SK-MEL-5 (cell line): ENCODE data around the gene KSR1. TPM values are rescaled to one million over a fixed set of nuclear protein-coding genes. Genes with fewer than 3 reads are reported as not detected.
A peak's percentile ranks its signal among the peaks of the same experiment; 100 is the strongest.
"Not testable (repeated sequence)": the region's sequence is repeated elsewhere in the genome, so short reads cannot be mapped to it uniquely, and the experiment has no call there.

Experiments used
- DNase-seq: peaks from one replicate; pipeline ENCODE4 v3.0.0-alpha.2; 2016; ENCODE audit warnings: low read depth, low spot score
- in situ Hi-C: cut with HindIII; loops from 2 replicates; pipeline ENCODE4 v1.10.0; 2016; ENCODE audit warnings: low sequenced_read_pairs, high pct_unique_total_duplicates, low pct_unique_long_range_greater_than_20kb
- total RNA-seq: library from RNA; depleted of rRNA; stranded (reverse); fragments of >200 nt; shearing (Covaris generic); gene quantifications from 2 replicates; pipeline ENCODE4 v1.2.3, GENCODE V29; 2014

The KSR1 gene
- total RNA-seq, 1 experiment from 2014 or later: 4.4 TPM

DNA sequence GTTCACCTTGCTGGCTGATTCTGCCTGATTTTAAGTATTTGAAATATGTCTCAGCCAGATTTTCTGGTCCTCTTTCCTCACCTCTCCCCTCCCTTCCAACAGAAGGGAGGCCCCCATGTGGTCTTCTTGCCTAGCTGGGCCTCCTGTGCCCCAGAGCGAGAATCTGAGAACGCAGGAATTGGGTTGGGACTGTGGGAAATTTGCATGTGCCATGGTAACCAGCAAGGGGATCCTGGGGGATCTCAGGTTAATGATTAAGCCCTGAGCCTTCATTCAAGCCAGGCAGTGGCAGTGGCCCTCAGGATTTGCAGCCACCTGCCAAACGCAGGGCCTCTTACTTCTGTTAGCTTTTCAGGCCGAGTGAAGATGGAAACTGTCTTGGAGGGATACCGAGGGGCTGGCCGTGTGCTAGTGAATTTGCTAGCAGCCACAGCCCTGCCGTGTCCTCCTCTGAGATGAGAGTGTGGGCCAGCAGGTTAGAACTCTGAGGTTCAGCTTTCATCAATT is 40.2 kb downstream of the KSR1 start:
- in situ Hi-C loops: no loop called here
- no peak for DNase-seq

DNA sequence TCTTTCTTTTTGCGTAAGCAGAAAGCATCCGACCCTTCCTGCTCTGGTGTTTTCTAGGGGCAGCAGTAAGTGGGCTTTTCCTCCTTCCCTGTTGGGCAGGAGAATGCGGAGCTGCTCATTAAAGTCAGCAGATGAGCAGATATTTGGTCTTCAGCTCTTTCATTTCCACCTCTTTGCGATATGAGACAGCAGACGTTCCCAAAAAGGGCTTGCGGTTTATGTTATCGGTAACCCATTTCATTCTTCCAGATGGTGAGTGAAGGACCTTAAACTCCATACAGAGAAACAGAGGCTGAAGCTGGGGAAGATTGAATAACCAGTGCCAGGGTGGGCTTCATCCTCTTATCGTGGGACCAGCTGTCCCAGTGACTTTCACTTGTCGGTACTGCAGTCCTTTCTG is 40.7 kb downstream of the KSR1 start:
- in situ Hi-C loops: no loop called here
- DNase-seq: no peak

DNA sequence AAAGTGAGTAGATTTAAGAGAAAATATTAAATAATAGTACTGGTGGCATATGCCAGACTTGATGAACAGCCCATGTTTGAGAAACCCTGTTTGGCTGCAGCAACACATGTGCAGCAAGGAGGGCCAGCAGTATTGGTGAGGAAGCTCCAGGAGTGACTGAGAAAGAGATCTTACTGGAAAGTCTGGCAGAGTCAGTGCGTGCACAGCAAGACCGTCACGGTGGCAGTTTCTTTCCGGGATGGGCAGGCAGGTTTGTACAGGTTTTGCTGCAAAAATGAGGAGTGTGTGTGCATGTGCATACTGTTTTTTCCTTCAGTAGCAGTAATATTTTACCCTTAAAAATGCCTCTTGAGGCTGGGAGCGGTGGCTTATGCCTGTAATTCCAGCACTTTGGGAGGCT is 41.4 kb downstream of the KSR1 start:
- DNase-seq: no peak
- in situ Hi-C loops: no loop called here

DNA sequence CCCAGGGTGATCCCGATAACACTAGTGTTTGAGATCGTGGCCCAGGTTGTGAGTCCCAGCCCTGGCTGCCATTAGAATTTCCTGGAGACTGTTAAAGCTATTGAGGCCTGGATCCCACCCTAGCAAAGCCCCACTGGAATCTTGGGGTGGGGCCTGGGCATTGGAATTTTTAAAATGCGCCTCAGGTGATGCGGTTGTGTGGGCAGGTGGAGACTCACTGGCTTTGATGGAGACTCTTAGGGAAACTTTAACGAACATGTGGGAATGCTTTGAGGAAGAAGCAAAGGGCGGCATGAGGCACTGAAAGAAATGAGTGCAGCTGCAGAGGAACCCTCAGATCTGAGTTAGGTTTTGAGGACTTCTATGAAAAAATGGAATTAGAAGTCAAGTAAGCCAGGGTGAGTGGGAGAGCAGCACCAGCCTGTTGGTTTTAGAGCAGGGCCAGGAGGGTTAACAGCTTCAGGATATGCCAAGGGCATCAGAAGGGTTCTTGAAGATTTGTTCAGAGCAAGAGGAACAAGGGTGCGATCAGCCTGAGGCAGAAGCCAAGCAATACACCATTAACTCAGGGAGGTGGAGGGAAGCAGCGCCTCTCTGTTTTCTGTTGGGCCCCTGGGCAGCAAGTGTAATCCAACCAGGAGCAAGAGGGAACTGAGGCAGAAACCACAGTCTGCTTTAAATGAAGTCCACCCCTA is 42.5 kb downstream of the KSR1 start:
- no peak for DNase-seq
- in situ Hi-C loops: no loop called here

DNA sequence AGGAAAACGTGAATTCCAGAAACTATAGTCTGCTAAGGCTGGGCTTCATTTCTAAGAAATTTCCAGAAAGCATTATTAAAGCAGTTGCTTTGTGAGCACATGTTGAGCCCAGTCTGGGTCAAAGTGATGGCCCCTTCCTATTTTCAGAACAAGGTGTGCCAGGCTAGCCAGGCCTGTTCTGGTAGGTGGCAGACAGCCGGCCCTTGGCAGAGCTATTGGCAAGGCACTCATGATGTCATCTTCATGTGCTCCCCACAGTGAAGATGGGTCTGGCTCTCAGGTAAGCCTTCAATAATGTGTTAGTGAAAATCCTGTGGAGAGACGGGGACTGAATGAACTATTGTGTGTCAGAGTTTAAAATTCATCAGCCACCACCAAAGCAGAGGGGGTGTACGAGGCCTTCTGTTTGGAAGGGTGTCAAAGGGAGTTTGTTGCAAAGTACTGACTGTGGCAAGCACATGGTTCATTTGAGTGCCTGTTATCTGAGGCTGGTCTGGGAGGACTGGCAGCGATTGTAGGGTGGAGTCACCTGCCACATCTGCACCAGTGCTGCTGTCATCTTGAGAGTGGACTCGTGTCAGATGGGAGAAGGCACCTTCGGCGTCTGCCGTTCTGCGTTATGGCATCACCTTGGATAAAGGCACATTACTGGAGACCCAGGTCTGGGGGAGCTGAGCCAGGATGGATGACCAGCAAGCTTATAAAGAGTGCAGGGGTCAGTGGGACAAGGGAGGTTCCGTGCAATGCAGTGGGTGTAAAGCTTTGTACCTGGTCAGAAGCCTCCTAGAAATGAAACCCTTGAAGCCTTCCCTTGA is 43.4 kb downstream of the KSR1 start:
- no peak for DNase-seq
- in situ Hi-C loops: no loop called here

DNA sequence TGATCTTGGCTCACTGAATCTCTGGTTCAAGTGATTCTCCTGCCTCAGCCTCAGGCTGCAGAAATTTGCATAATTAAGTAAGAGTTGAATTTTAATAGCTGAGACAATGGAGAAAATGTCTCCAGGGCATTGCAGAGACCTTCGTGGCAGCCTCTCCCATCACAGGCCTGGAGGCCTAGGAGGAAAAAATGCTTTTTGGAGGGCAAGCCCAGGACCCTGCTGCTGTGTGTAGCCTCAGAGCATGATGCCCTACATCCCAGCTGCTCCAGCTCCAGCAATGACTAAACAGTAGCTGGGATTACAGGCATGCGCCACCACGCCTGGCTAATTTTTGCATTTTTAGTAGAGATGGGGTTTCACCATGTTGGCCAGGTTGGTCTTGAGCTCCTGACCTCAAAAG is 45.1 kb downstream of the KSR1 start:
- in situ Hi-C loops, DNase-seq: not testable (repeated sequence)

DNA sequence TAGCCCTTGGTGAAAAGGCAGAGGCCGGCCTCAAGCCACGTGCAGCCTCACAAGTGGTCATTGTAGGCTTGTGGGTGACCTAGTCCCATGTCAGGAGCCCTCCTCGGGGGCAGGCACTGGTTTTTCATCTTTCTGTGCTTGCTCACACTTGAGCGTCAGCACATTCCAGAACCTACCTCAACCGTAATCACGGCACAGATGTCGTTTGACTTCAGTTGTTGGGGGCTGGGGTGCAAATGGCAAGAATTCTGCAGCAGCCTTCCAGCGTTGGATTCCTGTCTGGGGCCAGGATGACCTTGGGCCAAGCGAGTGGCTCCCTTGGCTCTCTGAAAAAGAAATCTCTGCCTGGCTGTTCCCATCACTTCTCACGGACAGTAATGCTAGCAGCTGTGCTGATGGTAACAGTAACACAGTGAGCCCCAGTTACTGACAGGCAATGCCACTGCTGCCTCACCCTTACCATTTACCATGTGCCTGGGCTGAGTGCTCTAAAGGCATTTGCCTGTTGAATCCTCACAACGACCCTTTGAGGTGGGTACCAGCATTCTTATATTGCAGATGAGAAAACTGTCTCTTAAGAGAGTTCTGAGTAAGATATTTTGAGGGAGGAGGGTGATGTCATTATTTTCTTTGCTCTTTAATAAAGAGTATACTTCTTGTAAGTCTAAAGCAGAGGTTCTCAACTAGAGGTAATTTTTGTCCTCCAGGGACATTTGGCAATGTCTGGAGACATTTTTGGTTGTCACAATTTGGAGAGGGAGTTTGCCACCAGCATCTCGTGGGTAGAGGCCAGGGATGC is 46.5 kb downstream of the KSR1 start:
- in situ Hi-C loops: no loop called here
- no peak for DNase-seq

DNA sequence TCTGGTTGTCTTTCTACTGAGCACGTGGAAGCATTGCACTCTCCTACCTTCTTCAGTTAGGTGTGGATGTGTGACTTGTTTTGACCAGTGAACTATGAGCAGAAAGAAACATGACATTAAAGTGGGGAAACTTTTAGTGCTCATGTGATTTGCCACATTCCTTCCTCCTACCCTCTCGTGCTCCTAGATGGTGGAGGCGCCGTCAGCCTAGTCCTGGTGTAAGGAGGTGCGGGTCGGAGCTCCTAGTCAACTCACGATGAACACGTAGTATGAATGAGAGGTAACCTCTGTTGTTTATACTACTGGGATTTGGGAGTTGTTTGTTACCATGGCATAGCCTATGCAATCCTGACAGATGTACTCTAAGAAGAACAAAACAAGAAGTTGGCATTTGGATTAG is 47.4 kb downstream of the KSR1 start:
- no peak for DNase-seq
- in situ Hi-C loops: no loop called here

DNA sequence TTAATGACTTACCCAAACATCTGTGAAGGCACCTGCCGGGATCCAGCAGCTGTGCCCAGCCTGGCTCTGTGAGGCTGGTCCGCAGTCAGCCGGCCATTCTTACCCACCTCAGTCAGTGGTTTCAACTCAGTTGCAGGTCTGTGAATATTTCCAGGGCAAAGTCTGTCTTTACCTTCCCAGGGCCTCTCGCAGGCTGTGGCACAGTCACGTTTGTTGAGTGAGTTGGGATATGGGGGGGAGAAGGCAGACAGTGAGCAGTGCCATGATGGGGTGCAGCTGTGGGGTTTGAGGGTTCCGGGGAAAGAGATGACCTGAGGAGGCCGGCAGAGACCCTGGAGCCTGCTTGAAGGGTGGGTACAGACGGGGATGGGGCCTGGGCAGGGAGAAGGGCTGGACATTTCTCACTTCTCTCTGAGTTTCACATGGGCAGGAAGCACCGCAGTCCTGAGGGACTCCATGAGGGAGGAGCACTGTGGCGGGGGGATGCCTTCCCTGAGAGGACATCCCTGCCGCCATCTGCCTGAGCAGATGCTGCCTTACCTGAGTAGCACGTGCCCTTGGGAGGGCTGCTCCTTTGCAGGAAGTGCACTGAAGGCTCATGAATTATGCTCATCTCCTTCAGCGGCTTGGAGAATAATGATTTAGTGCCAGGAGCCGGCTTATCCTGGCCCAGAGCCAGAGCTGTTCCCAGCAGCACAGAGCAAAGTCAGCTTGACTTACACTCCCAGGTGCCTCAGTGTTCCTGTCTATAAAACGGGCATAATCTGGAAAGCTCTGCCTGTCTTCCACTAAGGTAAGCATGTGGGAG is 48.1 kb downstream of the KSR1 start:
- no peak for DNase-seq
- in situ Hi-C loops: no loop called here

DNA sequence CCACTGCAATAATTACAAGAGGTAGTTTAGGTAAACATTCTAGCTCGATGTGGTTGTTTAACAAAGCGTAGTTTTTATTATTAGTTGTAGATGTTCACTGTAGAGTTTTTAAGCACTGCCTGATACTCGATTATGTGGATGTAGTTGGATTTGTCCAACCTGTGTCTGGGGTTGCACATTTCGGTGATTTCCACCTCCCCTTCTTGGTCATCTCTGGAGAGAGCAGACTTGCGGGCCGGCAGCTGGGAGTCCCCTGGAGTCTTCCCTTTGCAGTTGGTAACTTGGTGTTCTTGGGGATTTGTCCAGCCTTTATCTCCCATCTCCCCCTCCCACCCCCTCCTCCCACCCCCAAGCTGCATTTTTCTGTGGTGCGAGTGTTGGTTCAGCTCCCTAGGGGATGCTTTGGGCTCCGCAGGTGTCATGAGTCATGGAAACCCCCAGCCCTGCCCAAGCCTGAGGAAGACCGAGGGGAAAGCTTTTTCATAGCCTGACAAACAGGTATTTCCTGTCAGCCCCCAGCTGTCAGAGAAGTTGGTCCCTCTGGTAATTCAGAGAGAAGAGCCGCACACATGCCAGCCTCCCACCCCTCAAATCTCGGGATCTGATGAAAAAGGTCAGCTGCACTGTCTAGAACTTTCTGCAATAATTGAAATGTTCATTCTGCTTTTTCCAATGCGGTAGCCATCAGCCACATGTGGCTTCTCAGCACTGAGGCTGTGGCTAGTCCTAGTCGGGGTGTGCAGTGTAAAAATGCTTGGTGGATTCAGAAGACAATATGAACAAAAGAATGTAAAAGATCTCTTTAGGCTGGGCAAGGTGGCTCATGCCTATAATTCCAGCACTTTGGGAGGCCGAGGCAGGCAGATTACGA is 50.3 kb downstream of the KSR1 start:
- no peak for DNase-seq
- in situ Hi-C loops: no loop called here

DNA sequence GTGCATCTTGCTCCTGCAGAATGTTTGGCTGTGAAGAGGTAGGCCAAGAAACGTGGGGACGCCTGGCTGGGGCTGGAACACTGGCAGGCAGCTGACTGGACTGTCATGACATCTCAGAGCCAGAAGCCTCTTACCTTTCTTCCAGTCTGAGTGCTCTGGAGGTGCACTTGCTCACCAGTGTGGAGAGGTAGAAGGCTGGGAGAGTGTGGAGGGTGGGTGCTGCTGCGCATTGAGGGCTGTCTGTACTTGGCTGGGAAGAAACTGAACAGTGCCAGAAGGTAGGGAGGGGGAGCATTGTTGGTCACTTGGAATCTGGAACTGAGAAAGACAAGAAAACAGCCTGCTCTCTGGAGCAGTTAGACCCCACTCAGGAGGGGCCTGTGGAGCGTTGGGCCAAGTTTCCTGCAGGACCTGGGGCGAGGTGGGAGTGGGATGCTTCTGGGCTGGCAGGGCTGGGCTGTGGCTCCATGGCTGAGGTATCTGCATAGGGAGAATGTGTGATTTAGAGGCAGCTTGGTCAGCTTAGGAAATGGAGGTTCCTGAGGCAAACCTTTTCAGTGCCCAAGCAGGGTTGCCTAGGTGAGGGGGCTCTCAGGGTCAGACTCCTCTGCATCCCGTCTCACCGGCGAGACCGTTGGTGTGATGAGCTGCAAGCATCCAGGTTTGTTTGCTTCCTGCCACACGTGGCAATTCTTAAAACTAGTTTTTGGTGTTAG is 55.1 kb downstream of the KSR1 start:
- in situ Hi-C loops: no loop called here
- DNase-seq: no peak

DNA sequence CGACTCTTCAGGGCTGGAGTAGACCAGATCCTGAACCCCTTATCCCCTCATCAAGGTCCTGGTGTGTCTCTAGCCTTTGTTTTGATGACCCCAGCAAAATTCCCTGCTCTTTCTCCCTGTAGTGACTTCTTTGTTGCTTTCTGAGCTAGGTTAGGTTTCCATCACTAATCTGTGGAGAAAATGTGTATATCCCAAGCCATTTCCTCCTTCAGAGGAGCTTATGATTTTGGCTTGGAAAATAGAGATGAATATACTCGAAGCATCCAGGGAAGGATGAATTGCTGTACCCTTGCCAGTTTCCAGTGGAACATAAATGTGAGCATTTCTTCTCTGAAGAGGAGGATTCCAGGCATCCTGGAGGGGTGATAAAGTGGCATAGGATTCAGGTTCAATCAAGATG is 55.8 kb downstream of the KSR1 start:
- in situ Hi-C loops: no loop called here
- no peak for DNase-seq

DNA sequence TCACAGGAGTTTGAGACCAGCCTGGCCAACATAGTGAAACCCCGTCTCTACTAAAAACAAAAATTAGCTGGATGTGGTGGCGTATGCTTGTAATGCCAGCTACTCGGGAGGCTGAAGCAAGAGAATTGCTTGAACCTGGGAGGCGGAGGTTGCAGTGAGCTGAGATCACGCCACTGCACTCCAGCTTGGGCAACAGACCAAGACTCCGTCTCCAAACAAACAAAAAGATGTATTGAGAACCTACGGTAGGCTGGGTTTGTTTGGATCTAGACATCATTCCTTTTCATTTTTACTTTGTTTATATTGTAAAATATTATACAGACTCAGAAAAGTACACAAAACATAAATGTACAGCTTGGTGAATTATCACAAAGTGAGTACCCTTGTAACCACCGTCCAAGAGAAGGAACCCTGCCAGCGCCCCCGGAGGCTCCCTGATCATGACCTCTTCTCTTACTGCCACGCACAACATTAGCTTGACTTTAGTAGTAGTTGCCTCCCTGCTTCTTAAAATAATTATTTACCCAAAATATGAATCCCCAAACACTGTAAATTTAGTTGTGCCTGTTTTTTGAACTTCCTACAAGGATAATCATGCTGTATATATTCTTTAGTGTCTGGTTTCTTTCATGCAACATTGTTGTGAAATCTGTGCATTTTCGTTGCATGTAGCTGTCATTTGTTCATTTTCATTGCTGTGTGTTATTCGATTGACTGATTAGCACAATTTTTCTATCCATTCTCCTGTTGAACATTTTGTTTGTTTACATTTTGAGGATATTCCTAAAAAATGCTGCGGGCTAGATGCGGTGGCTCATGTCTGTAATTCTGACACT is 56.5 kb downstream of the KSR1 start:
- in situ Hi-C loops: no loop called here
- DNase-seq: no peak

DNA sequence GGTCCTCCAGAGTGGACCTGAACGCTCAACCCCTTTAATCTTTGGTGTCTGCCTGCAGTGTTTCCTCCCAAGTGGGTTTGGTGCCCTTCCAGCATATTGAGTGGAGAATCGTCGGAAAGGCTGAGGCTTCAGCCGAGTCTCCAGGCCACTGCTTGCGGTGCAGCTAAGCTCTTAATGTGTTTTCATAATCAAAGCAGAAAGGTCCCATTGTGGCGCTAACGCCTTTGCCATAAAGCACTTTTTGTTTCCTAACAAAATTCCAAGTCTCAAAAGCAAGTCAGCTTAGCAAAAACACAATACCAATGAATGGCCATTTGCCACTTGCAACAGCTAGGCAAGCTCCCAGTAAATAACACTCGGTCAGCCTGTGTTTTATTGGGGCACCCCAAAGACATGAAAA is 57.6 kb downstream of the KSR1 start:
- in situ Hi-C loops: no loop called here

DNA sequence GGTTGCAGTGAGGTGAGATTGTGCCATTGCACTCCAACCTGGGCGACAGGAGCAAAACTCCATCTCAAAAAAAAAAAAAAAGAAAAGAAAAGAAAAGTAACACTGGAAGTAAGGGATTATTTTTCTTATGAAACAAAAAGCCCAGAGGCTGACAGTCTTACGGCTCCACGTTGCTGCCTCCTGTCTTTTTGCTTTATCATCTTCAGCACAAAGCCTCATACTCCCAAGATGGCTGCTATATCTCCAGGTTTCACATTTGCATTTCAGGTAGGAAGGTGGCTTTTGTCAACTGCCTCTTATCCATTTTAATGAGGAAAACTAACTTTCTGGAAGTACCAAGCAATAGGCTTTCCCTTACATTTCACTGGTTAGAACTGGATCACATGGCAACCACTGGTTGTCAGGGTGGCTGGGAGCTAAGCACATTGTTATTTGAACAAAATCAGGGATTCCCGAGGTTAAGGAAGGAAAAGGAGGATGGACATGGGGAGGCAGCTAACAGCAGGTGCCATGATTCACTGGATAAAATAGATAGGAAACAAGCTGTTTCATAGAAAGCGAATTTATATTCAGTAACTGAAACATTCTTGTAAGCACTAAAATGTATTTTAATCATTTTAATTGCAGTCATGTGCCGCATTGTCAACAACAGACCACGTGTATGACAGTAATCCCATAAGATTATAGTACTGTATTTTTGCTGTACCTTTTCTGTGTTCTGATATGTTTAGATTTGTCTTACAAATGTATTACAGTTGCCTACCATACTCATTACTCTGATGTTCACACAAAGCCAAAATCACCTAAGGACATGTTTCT is 58.6 kb downstream of the KSR1 start:
- in situ Hi-C loops: no loop called here
- DNase-seq: no peak

More for the DNA sequence above, 57.6 kb downstream of the KSR1 start:
- DNase-seq: peak; percentile 87
